ENCODE results near the gene SLC22A5.
A peak's percentile ranks its signal among the peaks of the same experiment; 100 is the strongest.

Gene SLC22A5

DNA sequence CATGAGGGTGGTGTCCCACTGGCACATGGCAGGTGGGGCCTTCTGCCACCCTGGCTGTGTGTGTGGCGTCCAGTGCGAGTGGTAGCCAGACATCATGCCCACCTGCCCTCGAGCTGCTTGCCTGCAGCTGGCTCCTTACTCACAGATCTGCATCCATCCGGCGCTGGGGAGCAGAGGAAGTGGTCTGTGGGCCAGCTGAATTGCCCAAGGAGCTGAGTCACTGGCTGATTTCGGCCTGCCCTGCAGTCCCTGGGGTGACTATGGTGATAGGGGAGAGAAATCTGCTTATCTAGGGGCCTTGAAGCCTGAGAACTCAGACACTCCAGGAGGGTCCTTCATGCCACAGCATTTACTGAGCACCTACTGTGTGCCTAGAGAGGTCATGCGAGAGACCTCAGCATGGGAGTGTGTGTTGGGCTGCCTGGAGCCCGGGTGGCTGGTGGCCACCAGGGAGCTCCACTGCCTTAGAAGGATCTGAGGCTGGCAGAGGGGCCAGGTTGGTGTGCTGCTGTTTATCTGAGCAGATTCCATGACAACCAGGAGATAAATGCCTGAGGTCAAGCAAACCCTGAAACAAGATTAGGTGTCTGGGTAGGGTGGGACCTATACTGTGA lies 57.1 kb downstream of the SLC22A5 start:
- peaks cover 84% of the 10 kb centered on the region for H3F3A ChIP-seq (ENCODE audit: insufficient read depth, low read length)
- peak overlapping the region; percentile 98 for H3K27ac ChIP-seq (ENCODE audit: low read length)
- TF ChIP-seq EZH2 (optimal IDR thresholded peaks at IDR 0.05; ENCODE audit: low read depth, low read length), result no peak
- peak; percentile 82 for TF ChIP-seq CTCF (IDR thresholded peaks at IDR 0.05; ENCODE audit: low read length)
- H2AFZ ChIP-seq (ENCODE audit: low read length), result no peak overlapping the region
- no peaks in the 10 kb centered on the region for H3K36me3 ChIP-seq (replicated peaks; ENCODE audit: insufficient read depth, low read length)
- peak overlapping the region; percentile 93 for H3K9ac ChIP-seq (ENCODE audit: low read length)
- H3K79me2 ChIP-seq (ENCODE audit: low read length), result peaks cover 99% of the 10 kb centered on the region
- no peaks in the 10 kb centered on the region for H4K20me1 ChIP-seq (ENCODE audit: insufficient read depth, low read length)
- peak overlapping the region; percentile 82 for H3K4me2 ChIP-seq (ENCODE audit: low read depth, low read length)
- peak; percentile 81 for DNase-seq
- no peaks in the 10 kb centered on the region for H3K27me3 ChIP-seq (replicated peaks; ENCODE audit: insufficient read depth, low read length)
- H3K4me3 ChIP-seq (ENCODE audit: low read length), result peak overlapping the region; percentile 42; the same call in 1 of the 2 replicates
- peaks cover 98% of the 10 kb centered on the region for H3K4me1 ChIP-seq (ENCODE audit: low read length)
- H3K9me3 ChIP-seq (replicated peaks; ENCODE audit: insufficient read depth, low read length), result no peaks in the 10 kb centered on the region
- H3K9me2 ChIP-seq (replicated peaks; ENCODE audit: insufficient read depth, low read length), result no peaks in the 10 kb centered on the region

- Histone ChIP-seq H3K79me2 (ENCODE audit: low read length) (peaks cover 100% of the 10 kb centered on the region), H4K20me1 (ENCODE audit: insufficient read depth, low read length) (no peaks in the 10 kb centered on the region), H3K4me2 (ENCODE audit: low read depth, low read length) (peak overlapping the region; percentile 82), H3K27ac (ENCODE audit: low read length) (peak overlapping the region; percentile 98), H3K9me2 (replicated peaks; ENCODE audit: insufficient read depth, low read length) (no peaks in the 10 kb centered on the region), H3K4me3 (ENCODE audit: low read length) (peak overlapping the region; percentile 19; the same call in 1 of the 2 replicates), H3K9ac (ENCODE audit: low read length) (peak overlapping the region; percentile 93), H3F3A (ENCODE audit: insufficient read depth, low read length) (peaks cover 80% of the 10 kb centered on the region), H2AFZ (ENCODE audit: low read length) (no peak overlapping the region), H3K36me3 (replicated peaks; ENCODE audit: insufficient read depth, low read length) (no peaks in the 10 kb centered on the region), H3K9me3 (replicated peaks; ENCODE audit: insufficient read depth, low read length) (no peaks in the 10 kb centered on the region), H3K27me3 (replicated peaks; ENCODE audit: insufficient read depth, low read length) (no peaks in the 10 kb centered on the region), H3K4me1 (ENCODE audit: low read length) (peaks cover 100% of the 10 kb centered on the region)
- DNase-seq, result peak; percentile 88
- TF ChIP-seq CTCF (IDR thresholded peaks at IDR 0.05; ENCODE audit: low read length) (0 out of 2 replicates have a peak, but pooled peaks have one; percentile 6), EZH2phosphoT487 (IDR thresholded peaks at IDR 0.05; ENCODE audit: low read length) (no peak)
Observed at GRCh38 chr5:132427281-132428146, 58.0 kb downstream of the SLC22A5 start.

DNA sequence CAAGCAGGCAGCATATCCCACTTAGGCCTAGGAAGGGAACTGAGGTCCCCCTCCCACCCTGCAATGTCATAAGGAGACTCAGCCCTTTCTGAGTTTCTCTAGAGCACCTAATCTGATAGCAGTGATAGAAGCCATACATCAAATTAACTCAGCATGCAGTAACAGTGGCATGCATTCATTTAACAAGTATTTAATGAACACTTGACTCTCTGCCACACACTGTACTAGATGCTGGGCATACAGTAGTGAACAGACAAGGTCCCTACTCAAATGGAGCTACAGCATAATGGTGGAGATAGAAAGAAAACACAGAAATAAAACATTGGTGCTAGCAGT lies 58.6 kb downstream of the SLC22A5 start:
- Histone ChIP-seq H3K4me1 (ENCODE audit: low read length) (peaks cover 100% of the 10 kb centered on the region), H3K27me3 (replicated peaks; ENCODE audit: insufficient read depth, low read length) (no peaks in the 10 kb centered on the region), H3K9me3 (replicated peaks; ENCODE audit: insufficient read depth, low read length) (no peaks in the 10 kb centered on the region), H3K9ac (ENCODE audit: low read length) (peak overlapping the region; percentile 93), H3K27ac (ENCODE audit: low read length) (peak overlapping the region; percentile 98), H2AFZ (ENCODE audit: low read length) (no peak overlapping the region), H3K4me3 (ENCODE audit: low read length) (no peak overlapping the region), H3F3A (ENCODE audit: insufficient read depth, low read length) (peaks cover 75% of the 10 kb centered on the region), H4K20me1 (ENCODE audit: insufficient read depth, low read length) (no peaks in the 10 kb centered on the region), H3K79me2 (ENCODE audit: low read length) (peaks cover 100% of the 10 kb centered on the region), H3K4me2 (ENCODE audit: low read depth, low read length) (peak overlapping the region; percentile 82), H3K9me2 (replicated peaks; ENCODE audit: insufficient read depth, low read length) (no peaks in the 10 kb centered on the region), H3K36me3 (replicated peaks; ENCODE audit: insufficient read depth, low read length) (0 out of 2 replicates have a peak, but pooled peaks cover 3% of the 10 kb centered on the region)
- no peak for DNase-seq
- no peak for TF ChIP-seq EZH2phosphoT487 (IDR thresholded peaks at IDR 0.05; ENCODE audit: low read length)
- TF ChIP-seq CTCF (IDR thresholded peaks at IDR 0.05; ENCODE audit: low read length), result no peak
- no peak for TF ChIP-seq EZH2 (optimal IDR thresholded peaks at IDR 0.05; ENCODE audit: low read depth, low read length)

Data from MM.1S (cell line).